Neural progenitor cell (in vitro differentiated cells): Measurements from ENCODE around the gene STK32B. TPM values are rescaled to one million over a fixed set of nuclear protein-coding genes. Genes with fewer than 3 reads are reported as not detected.

Experiments used
- DNase-seq: peaks from one replicate; pipeline ENCODE4 v3.0.0-alpha.2; 2016; ENCODE audit warnings: low spot score
- H2AFZ ChIP-seq: fragments of 200-600 bp; sonication (generic); replicated peaks from 2 replicates; pipeline ENCODE4 v1.6.1; 2016; ENCODE audit warnings: antibody characterized with exemption
- H3F3A ChIP-seq: fragments of 200-600 bp; sonication (generic); 2 replicates; pipeline ENCODE4 v1.6.1; 2016; ENCODE audit warnings: antibody characterized with exemption, low read depth
- H3K27ac ChIP-seq: fragments of 200-600 bp; sonication (generic); 2 replicates; pipeline ENCODE4 v1.5.1; 2016; ENCODE audit warnings: mild to moderate bottlenecking
- H3K27me3 ChIP-seq: fragments of 200-600 bp; sonication (generic); 2 replicates; pipeline ENCODE4 v1.6.1; 2016; ENCODE audit warnings: mild to moderate bottlenecking, moderate library complexity
- H3K36me3 ChIP-seq: fragments of 200-600 bp; sonication (generic); 2 replicates; pipeline ENCODE4 v1.5.1; 2016
- H3K4me1 ChIP-seq: fragments of 200-600 bp; sonication (generic); 2 replicates; pipeline ENCODE4 v1.6.1; 2016; ENCODE audit warnings: mixed run types
- H3K4me2 ChIP-seq: fragments of 200-600 bp; sonication (generic); 2 replicates; pipeline ENCODE4 v1.6.1; 2016
- H3K4me3 ChIP-seq: fragments of 200-600 bp; sonication (generic); 2 replicates; pipeline ENCODE4 v1.5.1; 2016
- H3K79me2 ChIP-seq: fragments of 200-600 bp; sonication (generic); 2 replicates; pipeline ENCODE4 v1.6.1; 2016; ENCODE audit warnings: low read depth
- H3K9ac ChIP-seq: fragments of 200-600 bp; sonication (generic); 2 replicates; pipeline ENCODE4 v1.6.1; 2016
- H3K9me3 ChIP-seq: fragments of 200-600 bp; sonication (generic); 2 replicates; pipeline ENCODE4 v1.5.1; 2016; ENCODE audit warnings: low read depth
- H4K20me1 ChIP-seq: fragments of 200-600 bp; sonication (generic); 2 replicates; pipeline ENCODE4 v1.6.1; 2016; ENCODE audit warnings: low read depth
- H3K27ac Mint-ChIP-seq: 3 replicates; pipeline ENCODE4 v1.8.0; 2021; ENCODE audit warnings: mixed read lengths
- H3K27me3 Mint-ChIP-seq: 2 replicates; pipeline ENCODE4 v1.8.0; 2022; ENCODE audit warnings: low read depth, mild to moderate bottlenecking, inconsistent platforms, moderate library complexity, mixed read lengths; ENCODE audit not compliant: insufficient read depth
- H3K36me3 Mint-ChIP-seq: 3 replicates; pipeline ENCODE4 v1.8.0; 2021; ENCODE audit warnings: mixed read lengths
- H3K4me1 Mint-ChIP-seq: 3 replicates; pipeline ENCODE4 v1.8.0; 2021; ENCODE audit warnings: mixed read lengths
- H3K4me3 Mint-ChIP-seq: 3 replicates; pipeline ENCODE4 v1.8.0; 2021; ENCODE audit warnings: mild to moderate bottlenecking, moderate library complexity, mixed read lengths
- H3K9me3 Mint-ChIP-seq: 3 replicates; pipeline ENCODE4 v1.8.0; 2020; ENCODE audit warnings: mixed read lengths
- EZH2 ChIP-seq: fragments of 200-600 bp; sonication (generic); IDR thresholded peaks from 2 replicates; pipeline ENCODE4 v1.6.1; 2017; ENCODE audit warnings: antibody characterized with exemption, mild to moderate bottlenecking, moderate library complexity
- EZH2phosphoT487 ChIP-seq: fragments of 200-600 bp; sonication (generic); IDR thresholded peaks from 2 replicates; pipeline ENCODE4 v1.6.1; 2017; ENCODE audit warnings: antibody characterized with exemption
- total RNA-seq: library from RNA; depleted of rRNA; stranded (reverse); fragments of >200 nt; gene quantifications from 2 replicates; pipeline ENCODE4 v1.2.3, GENCODE V29; 2015; ENCODE audit warnings: low replicate concordance
- TF ChIP-seq, protein P1 (sequence below): fragments of 200-600 bp; sonication (generic); IDR thresholded peaks from 2 replicates; pipeline ENCODE4 v1.5.1; 2017; ENCODE audit warnings: antibody characterized with exemption, mild to moderate bottlenecking

Gene STK32B
- total RNA-seq, 1 donor from 2014 or later: 2.5 TPM

DNA sequence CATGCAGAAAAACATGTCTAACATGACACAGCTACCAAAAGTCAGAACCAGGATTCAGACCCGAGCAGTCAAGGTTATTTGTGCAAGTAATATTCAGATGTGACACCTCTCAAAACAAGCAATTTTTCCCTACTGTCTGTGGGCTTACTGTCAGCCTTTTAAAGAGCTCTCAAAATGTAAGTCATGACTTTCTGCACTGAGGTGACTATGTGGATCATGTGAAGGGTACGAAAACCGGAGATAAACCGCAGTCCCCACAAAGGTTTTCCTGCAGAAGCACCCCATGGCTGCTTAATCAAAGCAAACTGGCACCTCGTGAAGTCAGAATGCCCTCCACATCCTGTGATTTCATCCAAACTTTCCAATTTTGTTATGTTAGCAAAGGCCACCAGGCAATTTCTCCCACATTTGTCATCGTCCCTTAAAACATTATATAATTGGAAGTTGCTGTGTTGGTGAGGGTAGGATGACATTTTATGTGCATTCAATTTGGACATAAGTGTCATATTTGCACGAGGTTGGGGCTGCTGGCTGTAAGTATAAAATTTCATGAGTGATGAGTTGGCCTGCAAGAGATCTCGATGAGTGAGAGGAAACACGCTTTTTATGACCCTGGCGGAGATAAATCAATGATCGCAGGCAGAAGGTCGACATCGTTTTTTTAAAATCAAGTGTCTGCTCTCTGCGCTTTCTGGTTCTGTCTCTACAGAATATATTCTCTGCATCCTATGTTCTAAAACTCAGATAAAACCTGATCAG is 161.2 kb downstream of the STK32B start:
- Mint-ChIP-seq H3K27ac (no peak overlapping the region), H3K9me3 (no peaks in the 10 kb centered on the region), H3K4me1 (peaks cover 14% of the 10 kb centered on the region), H3K4me3 (no peak overlapping the region), H3K36me3 (no peaks in the 10 kb centered on the region), H3K27me3 (peaks cover 5% of the 10 kb centered on the region)
- H3K27ac ChIP-seq: no peak overlapping the region
- no peaks in the 10 kb centered on the region for H3K9me3 ChIP-seq
- no peaks in the 10 kb centered on the region for H3K36me3 ChIP-seq
- no peaks in the 10 kb centered on the region for H3K27me3 ChIP-seq
- no peaks in the 10 kb centered on the region for H4K20me1 ChIP-seq
- no peaks in the 10 kb centered on the region for H3F3A ChIP-seq
- H2AFZ ChIP-seq: no peak overlapping the region
- no peak overlapping the region for H3K4me2 ChIP-seq
- no peaks in the 10 kb centered on the region for H3K79me2 ChIP-seq
- H3K4me3 ChIP-seq: no peak overlapping the region
- TF ChIP-seq EZH2phosphoT487 (no peak), EZH2 (no peak)
- TF ChIP-seq, protein P1, sequence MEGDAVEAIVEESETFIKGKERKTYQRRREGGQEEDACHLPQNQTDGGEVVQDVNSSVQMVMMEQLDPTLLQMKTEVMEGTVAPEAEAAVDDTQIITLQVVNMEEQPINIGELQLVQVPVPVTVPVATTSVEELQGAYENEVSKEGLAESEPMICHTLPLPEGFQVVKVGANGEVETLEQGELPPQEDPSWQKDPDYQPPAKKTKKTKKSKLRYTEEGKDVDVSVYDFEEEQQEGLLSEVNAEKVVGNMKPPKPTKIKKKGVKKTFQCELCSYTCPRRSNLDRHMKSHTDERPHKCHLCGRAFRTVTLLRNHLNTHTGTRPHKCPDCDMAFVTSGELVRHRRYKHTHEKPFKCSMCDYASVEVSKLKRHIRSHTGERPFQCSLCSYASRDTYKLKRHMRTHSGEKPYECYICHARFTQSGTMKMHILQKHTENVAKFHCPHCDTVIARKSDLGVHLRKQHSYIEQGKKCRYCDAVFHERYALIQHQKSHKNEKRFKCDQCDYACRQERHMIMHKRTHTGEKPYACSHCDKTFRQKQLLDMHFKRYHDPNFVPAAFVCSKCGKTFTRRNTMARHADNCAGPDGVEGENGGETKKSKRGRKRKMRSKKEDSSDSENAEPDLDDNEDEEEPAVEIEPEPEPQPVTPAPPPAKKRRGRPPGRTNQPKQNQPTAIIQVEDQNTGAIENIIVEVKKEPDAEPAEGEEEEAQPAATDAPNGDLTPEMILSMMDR: no peak
- DNase-seq: no peak
- H3K9ac ChIP-seq: no peak overlapping the region
- H3K4me1 ChIP-seq: peaks cover 9% of the 10 kb centered on the region

DNA sequence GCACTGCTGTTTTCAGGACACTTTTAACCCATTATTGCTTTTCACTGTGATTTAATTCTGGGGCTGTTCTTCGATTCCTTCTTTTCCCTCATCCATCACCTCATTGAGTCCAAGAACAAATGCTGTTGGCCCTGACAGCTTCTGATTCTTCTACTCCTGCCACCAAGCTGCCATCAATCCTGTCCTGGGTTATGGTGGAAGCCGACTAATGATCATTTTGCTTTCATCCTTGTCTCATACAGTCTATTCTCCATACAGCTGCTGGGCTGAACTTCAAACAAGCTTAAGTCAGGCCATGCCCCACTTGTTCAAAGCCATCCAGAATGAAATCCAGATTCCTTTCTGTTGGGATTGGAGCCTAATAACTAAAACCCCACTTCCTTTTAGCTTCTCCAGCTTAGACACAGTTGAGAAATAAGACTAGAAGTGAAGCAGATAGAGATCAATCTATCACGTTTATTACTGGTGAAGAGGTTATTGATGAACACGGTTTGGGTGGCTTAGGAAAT is 161.9 kb downstream of the STK32B start:
- H3K36me3 Mint-ChIP-seq: no peaks in the 10 kb centered on the region
- H3K9me3 Mint-ChIP-seq: no peaks in the 10 kb centered on the region
- H3K4me2 ChIP-seq: no peak overlapping the region
- no peaks in the 10 kb centered on the region for H3K79me2 ChIP-seq
- no peak overlapping the region for H3K27ac Mint-ChIP-seq
- no peaks in the 10 kb centered on the region for H3F3A ChIP-seq
- H3K27me3 Mint-ChIP-seq: peaks cover 3% of the 10 kb centered on the region
- H3K4me1 Mint-ChIP-seq: peaks cover 18% of the 10 kb centered on the region
- H3K9me3 ChIP-seq: no peaks in the 10 kb centered on the region
- no peak overlapping the region for H3K9ac ChIP-seq
- H3K27ac ChIP-seq: no peak overlapping the region
- no peak overlapping the region for H2AFZ ChIP-seq
- no peak overlapping the region for H3K4me3 Mint-ChIP-seq
- TF ChIP-seq, protein P1: no peak
- TF ChIP-seq EZH2phosphoT487 (no peak), EZH2 (no peak)
- DNase-seq: no peak
- H3K36me3 ChIP-seq: no peaks in the 10 kb centered on the region
- no peak overlapping the region for H3K4me3 ChIP-seq
- no peaks in the 10 kb centered on the region for H3K27me3 ChIP-seq
- H4K20me1 ChIP-seq: no peaks in the 10 kb centered on the region
- peaks cover 9% of the 10 kb centered on the region for H3K4me1 ChIP-seq

DNA sequence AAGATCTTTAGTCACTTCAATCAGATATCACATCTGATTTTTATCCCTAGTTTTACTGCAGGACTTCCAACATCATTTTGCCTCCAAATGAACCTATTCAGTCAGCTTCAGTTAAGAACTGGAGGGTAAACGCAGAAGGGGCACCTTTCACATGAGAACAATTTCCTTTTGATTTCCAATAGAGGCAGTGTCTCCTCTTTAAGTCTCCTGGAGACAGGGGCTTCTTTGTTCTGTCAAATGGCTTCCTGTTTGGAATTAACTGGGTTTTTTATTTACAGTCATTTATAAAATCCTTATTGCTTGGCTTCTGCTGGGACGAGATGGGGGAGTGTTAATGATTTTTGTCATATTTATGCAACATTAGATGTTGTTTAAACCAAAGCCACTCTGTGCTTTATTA is 164.0 kb downstream of the STK32B start:
- TF ChIP-seq, protein P1: no peak
- no peak for TF ChIP-seq EZH2phosphoT487
- no peak for TF ChIP-seq EZH2
- H3K4me1 ChIP-seq: peaks cover 9% of the 10 kb centered on the region
- DNase-seq: peak; percentile 13
- H3K27me3 Mint-ChIP-seq: peaks cover 3% of the 10 kb centered on the region
- no peak overlapping the region for H3K4me2 ChIP-seq
- no peaks in the 10 kb centered on the region for H3K9me3 ChIP-seq
- H3K36me3 ChIP-seq: no peaks in the 10 kb centered on the region
- no peaks in the 10 kb centered on the region for H3K27me3 ChIP-seq
- no peaks in the 10 kb centered on the region for H3K79me2 ChIP-seq
- no peak overlapping the region for H3K9ac ChIP-seq
- H3K4me1 Mint-ChIP-seq: peaks cover 22% of the 10 kb centered on the region
- no peaks in the 10 kb centered on the region for H4K20me1 ChIP-seq
- no peak overlapping the region for H3K4me3 ChIP-seq
- peaks cover 3% of the 10 kb centered on the region for H3K9me3 Mint-ChIP-seq
- no peaks in the 10 kb centered on the region for H3F3A ChIP-seq
- no peak overlapping the region for H3K4me3 Mint-ChIP-seq
- H3K27ac Mint-ChIP-seq: no peak overlapping the region
- H3K36me3 Mint-ChIP-seq: no peaks in the 10 kb centered on the region
- H3K27ac ChIP-seq: no peak overlapping the region
- H2AFZ ChIP-seq: no peak overlapping the region
